OCI-LY1 (cell line): ENCODE measurements around the gene ADD2.

Source experiments
- EZH2 ChIP-seq: fragments of 200-600 bp; sonication (generic), shearing (Covaris generic); IDR thresholded peaks from 2 replicates; pipeline ENCODE4 v1.8.0; 2017; ENCODE audit warnings: borderline replicate concordance, mixed run types, mild to moderate bottlenecking, antibody characterized with exemption, low read length, moderate library complexity, mixed read lengths
- TF ChIP-seq, protein P1 (sequence below): fragments of 200-600 bp; sonication (generic), shearing (Covaris generic); IDR thresholded peaks from 2 replicates; pipeline ENCODE4 v1.5.1; 2017; ENCODE audit warnings: mild to moderate bottlenecking, antibody characterized with exemption, low read length, moderate library complexity, mixed read lengths

- TF ChIP-seq, protein P1, sequence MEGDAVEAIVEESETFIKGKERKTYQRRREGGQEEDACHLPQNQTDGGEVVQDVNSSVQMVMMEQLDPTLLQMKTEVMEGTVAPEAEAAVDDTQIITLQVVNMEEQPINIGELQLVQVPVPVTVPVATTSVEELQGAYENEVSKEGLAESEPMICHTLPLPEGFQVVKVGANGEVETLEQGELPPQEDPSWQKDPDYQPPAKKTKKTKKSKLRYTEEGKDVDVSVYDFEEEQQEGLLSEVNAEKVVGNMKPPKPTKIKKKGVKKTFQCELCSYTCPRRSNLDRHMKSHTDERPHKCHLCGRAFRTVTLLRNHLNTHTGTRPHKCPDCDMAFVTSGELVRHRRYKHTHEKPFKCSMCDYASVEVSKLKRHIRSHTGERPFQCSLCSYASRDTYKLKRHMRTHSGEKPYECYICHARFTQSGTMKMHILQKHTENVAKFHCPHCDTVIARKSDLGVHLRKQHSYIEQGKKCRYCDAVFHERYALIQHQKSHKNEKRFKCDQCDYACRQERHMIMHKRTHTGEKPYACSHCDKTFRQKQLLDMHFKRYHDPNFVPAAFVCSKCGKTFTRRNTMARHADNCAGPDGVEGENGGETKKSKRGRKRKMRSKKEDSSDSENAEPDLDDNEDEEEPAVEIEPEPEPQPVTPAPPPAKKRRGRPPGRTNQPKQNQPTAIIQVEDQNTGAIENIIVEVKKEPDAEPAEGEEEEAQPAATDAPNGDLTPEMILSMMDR = no peak
- TF ChIP-seq EZH2 = no peak
Observed at GRCh38 chr2:70646420-70646818, 121.6 kb downstream of the ADD2 start.
